Activated T-cell treated with anti-CD3 and anti-CD28 coated beads for 1 hour (primary cell): ENCODE results near the gene TRIP12.
"Not testable (repeated sequence)": the region's sequence is repeated elsewhere in the genome, so short reads cannot be mapped to it uniquely, and the experiment has no call there.

ENCODE experiments used
- DNase-seq: peaks from one replicate; pipeline ENCODE4 v3.0.0-alpha.2; 2020; ENCODE audit warnings: low read depth

Gene TRIP12

DNA sequence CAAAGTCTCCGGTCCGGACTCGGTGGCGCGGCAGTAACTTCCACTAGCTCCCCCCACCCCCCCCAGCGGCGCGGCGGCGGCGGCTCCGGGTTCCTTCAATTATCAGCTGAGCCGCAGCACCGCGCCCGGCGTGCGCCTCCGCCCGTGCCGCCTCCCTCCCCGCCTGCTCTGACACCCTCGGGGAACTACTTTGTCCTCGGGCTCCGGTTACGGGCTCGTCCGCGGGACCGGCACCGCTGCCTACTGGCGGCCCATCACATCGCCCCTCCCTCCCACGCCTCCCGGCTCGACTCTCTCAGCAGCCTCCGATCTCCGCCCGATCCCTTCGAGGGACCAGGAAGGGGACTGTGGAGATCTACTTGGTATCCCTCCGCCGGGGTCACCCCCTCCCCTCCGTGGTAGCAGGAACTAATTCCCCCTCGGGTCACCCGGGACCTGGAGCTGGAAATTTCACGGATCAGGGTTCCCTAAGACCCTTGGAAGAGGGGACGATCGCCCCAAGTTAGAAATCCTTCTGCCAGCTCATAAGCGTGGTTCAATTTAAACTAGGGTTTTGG, at the start of gene TRIP12:
TSS of gene TRIP12 (minus strand) at position 118 of the 557 bp plus-strand sequence. CDS start 41,930 bp downstream, outside the sequence.
- DNase-seq = peak; percentile 80

GRCh38 chr2:229971298-229971790, 49.5 kb upstream of the TRIP12 start:
- DNase-seq = no peak

DNA sequence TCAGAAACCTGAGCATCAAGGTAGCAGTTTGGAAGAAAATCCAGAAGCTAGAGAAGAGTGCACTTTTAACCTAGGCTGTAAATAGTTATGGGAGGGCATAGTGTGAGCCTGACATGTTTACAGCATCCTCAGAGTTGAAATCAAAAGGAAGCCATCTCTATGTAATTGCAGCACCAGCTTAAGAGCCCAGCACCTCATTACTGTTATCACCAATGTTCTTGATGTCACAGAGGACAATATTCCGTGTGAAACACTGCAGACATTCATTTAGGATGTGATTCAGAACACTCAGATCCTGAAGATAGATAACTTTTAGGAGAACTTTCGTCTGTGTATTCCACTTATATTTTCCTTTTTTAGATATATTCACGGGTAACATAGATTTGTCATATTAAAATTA, 48.6 kb upstream of the TRIP12 start:
- no peak for DNase-seq

DNA sequence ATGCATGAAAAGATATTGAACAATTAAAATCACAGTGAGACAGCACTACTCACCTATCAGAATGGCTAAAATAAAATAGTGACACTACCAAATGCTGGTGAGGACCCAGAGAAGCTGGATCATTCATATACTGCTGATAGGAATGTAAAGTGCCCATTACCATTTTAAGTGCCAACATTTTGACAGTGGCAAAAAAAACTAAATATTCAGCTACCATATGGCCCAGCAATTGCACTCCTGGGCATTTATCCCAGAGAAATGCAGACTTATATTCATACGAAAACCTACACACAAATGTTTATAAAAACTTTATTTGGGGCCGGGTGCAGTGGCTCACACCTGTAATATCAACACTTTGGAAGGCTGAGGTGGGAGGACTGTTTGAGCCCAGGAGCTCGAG, 48.1 kb upstream of the TRIP12 start:
- no peak for DNase-seq

GRCh38 chr2:229963596-229963995, 41.8 kb upstream of the TRIP12 start:
- DNase-seq = not testable (repeated sequence)

DNA sequence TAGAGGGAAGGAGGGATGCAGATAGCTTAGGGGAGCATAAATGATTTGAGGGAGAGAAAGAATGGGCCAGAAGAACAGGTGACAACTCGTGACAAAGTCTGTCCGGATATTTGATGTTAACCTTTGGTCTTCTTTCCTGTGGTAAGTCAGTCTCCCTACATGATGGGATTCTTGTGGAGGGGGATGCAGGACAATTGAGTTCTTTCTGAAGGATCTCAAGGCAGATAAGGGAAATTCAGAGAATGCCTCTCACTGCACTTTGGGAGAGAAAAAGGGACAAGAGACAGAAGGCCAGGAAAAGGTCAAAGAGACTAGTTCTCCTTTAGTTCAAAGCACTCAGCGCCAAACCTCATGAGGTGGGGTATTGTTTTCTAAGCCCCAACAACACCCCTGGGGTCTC, 34.7 kb upstream of the TRIP12 start:
- no peak for DNase-seq

DNA sequence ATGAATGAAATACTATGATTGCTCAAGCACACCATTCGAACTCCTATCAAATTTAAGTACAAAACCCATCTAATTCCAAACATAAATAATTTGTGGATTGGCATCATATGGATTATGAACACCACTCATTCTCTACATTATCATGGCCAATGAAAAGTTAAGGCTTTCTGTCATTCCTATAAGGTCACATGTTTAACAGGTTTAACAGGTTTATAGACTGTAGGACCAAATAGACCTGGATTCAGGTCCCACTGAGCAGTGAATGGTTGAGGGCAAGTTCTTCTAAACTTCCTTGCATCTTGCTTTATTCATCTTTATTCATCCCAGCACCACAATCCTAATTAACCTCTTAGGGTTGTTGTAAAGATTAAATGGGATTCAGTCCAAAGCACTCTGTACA, 33.9 kb upstream of the TRIP12 start:
- DNase-seq = no peak

GRCh38 chr2:229952256-229952835, 30.5 kb upstream of the TRIP12 start:
- DNase-seq = no peak

DNA sequence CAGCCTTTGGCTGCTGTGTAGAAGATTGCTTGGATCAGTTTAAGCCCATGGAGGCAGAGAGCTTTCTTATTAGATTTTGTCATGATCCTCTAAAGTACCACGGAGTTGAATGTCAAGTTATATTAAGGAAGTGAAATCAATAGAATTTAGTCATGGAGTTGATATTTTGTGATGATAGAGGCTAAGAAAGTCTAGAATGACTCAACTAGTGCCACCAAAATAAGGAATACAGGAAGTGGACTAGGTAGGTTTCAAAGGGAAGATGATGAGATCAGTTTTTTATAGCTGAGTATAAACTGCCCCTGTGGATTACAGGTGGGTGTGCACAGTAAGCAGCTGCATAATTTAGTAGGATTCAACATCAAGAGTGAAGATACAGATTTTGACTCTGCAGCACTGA, 25.7 kb upstream of the TRIP12 start:
- no peak for DNase-seq

DNA sequence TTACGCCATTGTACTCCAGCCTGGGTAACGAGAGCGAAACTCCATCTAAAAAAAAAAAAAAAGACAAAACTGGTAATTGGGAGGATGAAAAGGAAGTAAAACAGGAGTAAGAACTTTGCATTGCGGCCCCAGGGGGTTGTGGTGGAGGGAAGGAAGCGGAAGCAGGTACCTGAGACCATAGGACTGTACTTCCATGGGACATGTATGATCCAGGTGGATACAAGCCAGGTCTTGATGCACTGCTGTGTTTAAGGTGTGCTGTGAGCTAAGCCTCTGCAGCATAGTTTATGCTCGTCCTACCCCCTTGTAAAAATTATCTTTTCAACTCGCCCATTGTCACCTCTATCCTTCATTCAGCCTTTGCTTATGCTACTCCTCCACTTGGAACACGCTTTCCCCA, 24.2 kb upstream of the TRIP12 start:
- DNase-seq = no peak

DNA sequence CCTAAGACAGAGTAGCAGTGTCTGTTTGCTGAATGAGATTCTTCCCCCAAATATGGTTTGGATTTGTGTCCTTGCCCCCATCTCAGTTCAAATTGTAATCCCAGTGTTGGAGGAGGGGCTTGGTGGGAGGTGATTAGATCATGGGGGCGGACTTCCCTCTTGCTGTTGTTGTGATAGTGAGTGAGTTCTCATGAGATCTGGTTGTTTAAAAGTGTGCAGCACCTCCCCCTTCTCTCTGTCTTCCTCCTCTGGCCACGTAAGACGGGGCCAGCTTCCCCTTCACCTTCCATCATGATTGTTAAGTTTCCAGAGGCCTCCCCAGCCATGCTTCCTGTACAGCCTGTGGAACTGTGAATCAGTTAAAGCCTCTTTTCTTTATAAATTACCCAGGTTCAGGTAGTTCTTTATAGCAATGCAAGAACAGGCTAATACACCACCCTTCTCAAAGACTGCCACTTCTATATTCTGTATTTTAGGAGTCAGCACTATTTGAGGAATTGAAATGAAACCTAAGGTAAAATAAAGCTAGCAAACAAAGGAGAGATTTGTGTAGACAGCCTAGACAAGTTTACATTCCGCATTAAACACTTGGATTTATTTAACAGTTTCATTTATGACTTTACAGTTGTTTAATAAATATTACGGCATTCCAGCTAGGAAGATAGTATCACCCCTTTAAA, 22.1 kb upstream of the TRIP12 start:
- no peak for DNase-seq

DNA sequence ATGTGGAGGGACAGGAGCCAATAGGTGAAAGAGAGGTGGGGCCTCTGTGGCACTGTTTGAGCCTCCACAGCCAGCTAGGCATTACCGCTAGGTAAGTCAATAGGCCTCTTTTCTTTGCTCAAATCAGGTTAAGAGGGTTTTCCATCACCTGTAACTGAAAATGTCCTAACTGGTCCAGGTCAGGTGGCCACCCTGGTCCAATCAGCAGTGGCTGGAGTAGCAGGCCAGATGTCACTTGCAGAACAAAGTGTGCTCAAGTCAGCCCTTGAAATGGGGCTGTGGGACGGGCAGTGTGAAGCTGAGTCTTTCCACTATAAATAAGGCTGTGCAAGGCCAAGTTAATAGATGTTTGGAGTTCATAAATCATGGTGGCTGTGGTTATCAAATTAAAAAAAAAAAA, 21.4 kb upstream of the TRIP12 start:
- DNase-seq = no peak

DNA sequence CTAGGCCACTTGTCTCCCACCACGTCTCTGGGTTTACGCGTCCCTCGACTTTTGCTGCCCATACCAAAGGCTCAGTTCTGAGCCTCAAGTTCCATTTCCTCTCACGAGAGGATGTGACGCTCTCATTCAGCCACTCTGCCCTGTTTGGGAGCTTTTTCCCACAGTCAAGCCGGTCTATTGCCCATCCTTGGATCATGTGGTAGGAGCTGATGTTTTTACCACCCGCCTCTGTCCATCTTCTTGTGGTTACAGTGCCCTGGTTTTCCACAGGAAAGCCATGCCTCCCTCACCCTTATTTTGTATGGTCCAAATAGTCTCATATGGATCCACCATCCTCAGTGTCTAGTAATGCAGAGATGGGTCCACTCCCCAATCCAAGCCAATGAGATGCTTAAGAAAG, 20.9 kb upstream of the TRIP12 start:
- no peak for DNase-seq

DNA sequence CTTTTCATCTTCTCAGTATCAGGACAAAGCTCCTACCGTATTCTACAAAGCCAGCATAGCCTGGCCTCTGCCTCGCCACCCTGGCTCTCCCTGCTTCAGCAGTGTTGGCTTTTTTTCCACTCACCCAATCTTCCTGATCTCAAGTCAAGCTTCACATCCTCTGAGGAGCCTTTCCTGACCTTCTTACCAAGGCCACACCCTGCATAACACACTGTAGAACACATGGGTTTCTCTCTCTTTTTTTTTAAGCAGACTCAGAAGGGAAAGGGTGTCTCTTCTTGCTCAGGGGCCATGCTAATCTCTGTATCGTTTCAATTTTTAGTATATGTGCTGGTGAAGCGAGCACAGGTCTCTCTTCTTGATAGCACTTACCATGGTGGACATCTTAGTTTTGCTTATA, 15.7 kb upstream of the TRIP12 start:
- DNase-seq = no peak

GRCh38 chr2:229931241-229931640, 9.4 kb upstream of the TRIP12 start:
- DNase-seq = no peak

- DNase-seq = no peak
These were observed 8.8 kb upstream of the TRIP12 start for GRCh38 chr2:229930656-229931055.

- no peak for DNase-seq
These were observed 6.1 kb upstream of the TRIP12 start for GRCh38 chr2:229927817-229928321.

DNA sequence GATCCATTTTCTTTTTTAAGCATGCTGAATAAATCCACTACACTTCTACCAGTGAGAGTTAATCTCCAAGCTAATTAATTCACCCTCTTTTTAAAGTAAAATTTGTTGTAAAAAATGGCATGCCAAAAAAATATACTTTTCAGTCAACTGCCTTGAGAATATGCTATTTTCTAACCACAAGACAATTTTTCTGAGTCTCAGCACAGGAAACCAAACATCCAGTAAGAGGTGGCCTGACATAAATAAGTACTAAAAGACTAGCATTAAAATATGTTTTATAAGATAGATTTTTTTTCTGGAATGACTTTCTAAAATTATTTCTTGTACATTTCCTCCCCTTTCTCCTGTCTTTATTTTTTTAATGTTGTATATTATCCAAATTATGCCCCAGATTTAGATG, 3.4 kb upstream of the TRIP12 start:
- no peak for DNase-seq

GRCh38 chr2:229924541-229924940, 2.7 kb upstream of the TRIP12 start:
- not testable (repeated sequence) for DNase-seq

DNA sequence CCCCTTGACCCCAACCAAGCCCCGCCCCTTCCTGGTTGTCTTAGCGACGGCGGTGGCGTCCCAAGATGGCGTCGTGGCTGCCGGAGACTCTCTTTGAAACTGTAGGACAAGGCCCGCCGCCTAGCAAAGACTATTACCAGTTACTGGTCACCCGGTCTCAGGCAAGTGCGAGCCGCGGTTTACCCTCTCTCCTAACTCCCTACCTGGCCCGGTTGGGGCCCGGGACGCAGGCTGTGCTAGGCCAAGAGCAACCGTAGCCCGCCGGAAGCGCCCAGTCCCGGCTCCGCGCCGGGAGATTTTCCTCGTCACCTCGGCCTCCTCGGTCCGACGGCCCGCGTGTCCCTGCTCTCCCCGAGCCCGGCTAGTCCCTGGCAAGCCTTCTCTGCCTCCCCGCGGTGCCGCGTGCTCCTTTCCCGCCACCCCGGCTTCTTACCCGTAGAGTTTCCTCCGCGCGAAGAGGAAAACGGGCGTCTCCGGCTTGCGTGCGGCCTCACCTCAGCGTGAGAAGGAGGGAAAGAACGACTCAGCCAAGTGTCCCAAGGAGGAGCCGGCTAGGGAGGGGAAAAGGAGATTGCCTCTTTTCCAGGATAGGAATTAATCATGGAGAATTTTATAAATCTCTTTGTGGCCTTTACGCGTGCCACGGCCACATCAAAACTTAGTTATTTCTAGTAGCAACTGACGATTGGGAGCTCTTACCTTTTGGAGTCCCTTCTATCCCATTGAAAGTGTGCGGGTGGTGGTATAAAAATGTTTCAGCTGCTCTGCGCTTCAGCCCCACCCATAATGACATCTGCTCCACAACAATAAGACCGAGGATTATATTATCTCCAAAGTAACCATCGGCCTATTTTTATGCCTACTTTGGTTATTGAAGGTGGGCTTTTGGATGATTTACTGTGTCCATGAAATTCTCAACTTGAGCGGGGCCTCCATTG, 909 bp upstream of the TRIP12 start, which contains the start of gene FBXO36:
TSS of gene FBXO36 (plus strand) at position 55 of the 938 bp plus-strand sequence. CDS start at position 66, 11 bp downstream.
- peak; percentile 88 for DNase-seq

GRCh38 chr2:229921101-229921891, 513 bp downstream of the TRIP12 start:
- peak; percentile 42 for DNase-seq
